AG08396 (cell line): ENCODE results near the gene WLS.

Source experiments
- DNase-seq: peaks from one replicate; pipeline ENCODE4 v3.0.0; 2012; ENCODE audit warnings: low spot score, mixed read lengths

Gene WLS

GRCh38 chr1:68227598-68227997 is 4.7 kb downstream of the WLS start:
- DNase-seq: no peak

GRCh38 chr1:68225781-68226180 is 6.5 kb downstream of the WLS start:
- DNase-seq: no peak

- DNase-seq: no peak
These were observed 8.6 kb downstream of the WLS start for GRCh38 chr1:68223687-68224086.

GRCh38 chr1:68221980-68222373 is 10.3 kb downstream of the WLS start:
- peak; percentile 30 for DNase-seq

- DNase-seq: no peak
These were observed 11.0 kb downstream of the WLS start for GRCh38 chr1:68221001-68221979.

GRCh38 chr1:68220420-68220819 is 11.9 kb downstream of the WLS start:
- no peak for DNase-seq

GRCh38 chr1:68218490-68218889 is 13.8 kb downstream of the WLS start:
- DNase-seq: no peak

GRCh38 chr1:68217618-68218017 is 14.7 kb downstream of the WLS start:
- no peak for DNase-seq

GRCh38 chr1:68217060-68217554 is 15.2 kb downstream of the WLS start:
- DNase-seq: no peak

GRCh38 chr1:68216089-68216772 is 16.1 kb downstream of the WLS start:
- no peak for DNase-seq

GRCh38 chr1:68213843-68214242 is 18.5 kb downstream of the WLS start:
- peak; percentile 17 for DNase-seq

GRCh38 chr1:68211761-68212380 is 20.5 kb downstream of the WLS start:
- DNase-seq: no peak

- DNase-seq: no peak
These were observed 21.5 kb downstream of the WLS start for GRCh38 chr1:68210829-68211228.

- DNase-seq: no peak
These were observed 22.3 kb downstream of the WLS start for GRCh38 chr1:68210027-68210426.

- no peak for DNase-seq
These were observed 25.3 kb downstream of the WLS start for GRCh38 chr1:68206848-68207689.

- no peak for DNase-seq
These were observed 26.4 kb downstream of the WLS start for GRCh38 chr1:68205794-68206358.

- no peak for DNase-seq
These were observed 27.2 kb downstream of the WLS start for GRCh38 chr1:68204977-68205630.

- DNase-seq: peak; percentile 48
These were observed 30.0 kb downstream of the WLS start for GRCh38 chr1:68202239-68202832.

GRCh38 chr1:68201546-68202238 is 30.6 kb downstream of the WLS start:
- no peak for DNase-seq

GRCh38 chr1:68199603-68200002 is 32.7 kb downstream of the WLS start:
- DNase-seq: no peak
